ENCODE data around the gene LSM2.

Gene LSM2

DNA sequence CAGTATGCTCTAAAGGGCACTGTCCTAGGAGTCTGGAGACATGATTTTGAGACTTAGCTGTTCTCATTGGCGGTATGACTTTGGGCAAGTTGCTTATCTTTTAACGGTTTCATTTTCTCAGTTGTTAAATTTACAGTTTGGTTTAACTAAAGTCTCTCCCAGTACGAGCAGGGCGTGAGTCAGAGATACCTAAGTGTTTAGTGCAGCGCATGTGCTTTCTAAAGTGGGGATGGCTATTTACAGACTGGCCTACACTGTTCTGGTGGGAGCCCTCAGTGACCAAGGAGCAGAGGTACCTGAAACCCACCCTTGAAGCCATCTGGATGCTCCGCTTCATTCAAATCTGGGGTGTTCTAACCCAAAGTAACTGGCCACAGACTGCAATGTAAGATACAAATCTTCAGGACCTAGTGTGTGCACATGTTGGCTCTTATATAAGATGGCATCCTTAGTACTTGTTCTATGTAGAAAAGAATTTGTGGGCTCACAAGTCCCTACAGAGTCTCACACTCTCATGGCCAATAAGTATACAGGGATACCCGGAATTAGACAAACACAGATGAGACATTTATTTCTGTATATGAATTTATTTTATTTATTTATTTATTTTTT lies 56.2 kb downstream of the LSM2 start:
- no peak for DNase-seq (ENCODE audit: low read depth in 2 of 2)

DNA sequence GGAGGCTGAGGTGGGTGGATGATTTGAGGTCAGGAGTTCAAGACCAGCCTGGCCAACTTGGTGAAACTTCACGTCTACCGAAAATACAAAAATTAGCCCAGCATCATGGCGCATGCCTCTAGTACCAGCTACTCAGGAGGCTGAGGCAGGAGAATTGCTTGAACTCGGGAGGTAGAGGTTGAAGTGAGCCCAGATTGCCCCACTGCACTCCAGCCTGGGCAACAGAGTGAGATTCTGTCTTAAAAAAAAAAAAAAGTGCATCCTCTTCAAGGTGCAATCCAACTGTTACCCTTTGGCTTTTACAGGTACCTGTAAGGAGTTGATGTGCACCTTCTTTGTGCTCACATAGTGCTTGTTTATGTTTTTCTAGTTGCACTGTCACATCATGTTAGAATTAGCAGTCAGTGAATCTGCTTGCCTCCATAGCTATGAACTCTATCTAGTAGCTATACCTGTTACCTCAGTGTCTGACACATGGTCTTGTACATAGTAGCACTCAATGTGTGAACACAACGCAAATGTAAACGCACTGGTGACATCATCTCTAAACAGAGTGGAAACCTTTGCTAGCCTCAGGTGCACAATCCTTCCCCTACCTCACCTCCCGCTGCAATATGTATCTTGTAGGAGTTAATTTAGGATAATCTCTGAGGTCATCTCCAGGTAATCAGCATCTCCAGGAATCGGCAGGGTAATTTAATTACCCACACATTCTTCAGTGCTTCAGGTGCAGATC lies 57.3 kb downstream of the LSM2 start:
- DNase-seq (ENCODE audit: low read depth in 2 of 2): no peak

Data from fibroblast of skin of left biceps (primary cell).